C4-2B (cell line): Measurements from ENCODE around the gene NELL1.

ENCODE experiments used
- ZFX ChIP-seq: fragments of 450-650 bp; IDR thresholded peaks from 2 replicates; pipeline ENCODE4 v1.6.1; 2017
- TF ChIP-seq, protein P1 (sequence below): fragments of 450-650 bp; conservative IDR thresholded peaks from 2 replicates; pipeline ENCODE4 v1.5.1; 2017; ENCODE audit warnings: mild to moderate bottlenecking

DNA sequence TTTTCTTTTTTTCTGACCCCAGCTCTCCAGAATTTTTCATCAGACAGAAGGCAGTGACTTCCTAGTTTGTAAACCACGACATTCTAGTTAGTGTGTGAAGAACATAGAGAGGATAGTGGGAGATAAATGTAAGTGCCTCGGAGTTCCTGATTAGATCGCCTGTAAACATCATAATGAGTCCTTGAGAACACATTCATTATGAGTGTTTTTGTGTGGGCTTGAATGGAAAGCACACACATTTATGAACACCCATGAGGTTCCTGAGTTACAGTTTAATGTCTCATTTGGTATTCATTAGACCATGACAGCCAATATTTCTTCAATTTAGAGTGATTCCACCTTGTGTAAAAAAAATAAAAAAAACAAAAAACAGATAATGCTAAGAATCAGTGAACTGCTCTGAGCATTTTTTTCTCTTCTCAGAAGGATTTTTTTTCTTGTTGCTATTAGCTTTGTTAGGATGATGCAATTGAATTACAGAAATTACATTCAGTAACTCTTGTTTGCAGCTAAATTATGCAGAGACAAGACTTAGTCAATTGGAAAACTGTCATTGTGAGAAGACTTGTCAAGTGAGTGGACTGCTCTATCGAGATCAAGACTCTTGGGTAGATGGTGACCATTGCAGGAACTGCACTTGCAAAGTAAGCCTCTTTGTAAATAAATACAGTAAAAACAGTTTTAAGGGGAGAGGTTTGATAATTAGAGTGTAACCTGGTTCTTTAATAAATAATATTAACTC, 257.6 kb downstream of the NELL1 start:
- TF ChIP-seq, protein P1, sequence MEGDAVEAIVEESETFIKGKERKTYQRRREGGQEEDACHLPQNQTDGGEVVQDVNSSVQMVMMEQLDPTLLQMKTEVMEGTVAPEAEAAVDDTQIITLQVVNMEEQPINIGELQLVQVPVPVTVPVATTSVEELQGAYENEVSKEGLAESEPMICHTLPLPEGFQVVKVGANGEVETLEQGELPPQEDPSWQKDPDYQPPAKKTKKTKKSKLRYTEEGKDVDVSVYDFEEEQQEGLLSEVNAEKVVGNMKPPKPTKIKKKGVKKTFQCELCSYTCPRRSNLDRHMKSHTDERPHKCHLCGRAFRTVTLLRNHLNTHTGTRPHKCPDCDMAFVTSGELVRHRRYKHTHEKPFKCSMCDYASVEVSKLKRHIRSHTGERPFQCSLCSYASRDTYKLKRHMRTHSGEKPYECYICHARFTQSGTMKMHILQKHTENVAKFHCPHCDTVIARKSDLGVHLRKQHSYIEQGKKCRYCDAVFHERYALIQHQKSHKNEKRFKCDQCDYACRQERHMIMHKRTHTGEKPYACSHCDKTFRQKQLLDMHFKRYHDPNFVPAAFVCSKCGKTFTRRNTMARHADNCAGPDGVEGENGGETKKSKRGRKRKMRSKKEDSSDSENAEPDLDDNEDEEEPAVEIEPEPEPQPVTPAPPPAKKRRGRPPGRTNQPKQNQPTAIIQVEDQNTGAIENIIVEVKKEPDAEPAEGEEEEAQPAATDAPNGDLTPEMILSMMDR = no peak
- no peak for TF ChIP-seq ZFX
